Erythroblast (primary cell): ENCODE data around the gene ARMC6.

Experiments used
- GATA1 ChIP-seq: IDR thresholded peaks from 2 replicates; pipeline ENCODE4 v1.6.1; 2011; ENCODE audit warnings: low read depth, mild to moderate bottlenecking, control low read depth, low read length, moderate library complexity
- POLR2A ChIP-seq: IDR thresholded peaks from 2 replicates; pipeline ENCODE4 v1.6.1; 2011; ENCODE audit warnings: mild to moderate bottlenecking, low read length

- TF ChIP-seq POLR2A (no peak), GATA1 (no peak)
These were observed 46.2 kb downstream of the ARMC6 start for GRCh38 chr19:19079571-19079970.
